Cardiac muscle cell (in vitro differentiated cells and primary cell): Measurements from ENCODE around the gene CRYZL1. TPM values are rescaled to one million over a fixed set of nuclear protein-coding genes. Genes with fewer than 3 reads are reported as not detected.

Source experiments
- DNase-seq, 2 donors: peaks; one replicate each; pipeline versions ENCODE4 v3.0.0 to v3.0.0-alpha.2; 2010 to 2017; ENCODE audit warnings: low read depth in 1 of 2, low spot score in 1 of 2
- H3K27ac ChIP-seq: fragments of 200-600 bp; sonication (generic); 2 replicates; pipeline ENCODE4 v1.5.1; 2016
- H3K27me3 ChIP-seq: fragments of 200-600 bp; sonication (generic); 2 replicates; pipeline ENCODE4 v1.6.0; 2016; ENCODE audit warnings: control low read depth
- H3K36me3 ChIP-seq: fragments of 200-600 bp; sonication (generic); 2 replicates; pipeline ENCODE4 v1.5.1; 2016; ENCODE audit warnings: control low read depth
- H3K4me1 ChIP-seq: fragments of 200-600 bp; sonication (generic); 2 replicates; pipeline ENCODE4 v1.8.1; 2017; ENCODE audit warnings: low read depth, mild to moderate bottlenecking, mixed run types
- H3K4me3 ChIP-seq: fragments of 200-600 bp; sonication (generic); 2 replicates; pipeline ENCODE4 v1.5.1; 2016; ENCODE audit warnings: mild to moderate bottlenecking
- H3K9me3 ChIP-seq: fragments of 200-600 bp; sonication (generic); 2 replicates; pipeline ENCODE4 v1.5.1; 2017; ENCODE audit warnings: low read depth, mild to moderate bottlenecking, control low read depth
- CTCF ChIP-seq: IDR thresholded peaks from 2 replicates; pipeline ENCODE4 v1.5.1; 2012; ENCODE audit warnings: low read depth, mild to moderate bottlenecking, low read length
- polyA plus RNA-seq: library from polyadenylated mRNA; unstranded; fragments of >200 nt; fragmentation: Nextera tagmentation; extraction: Ambion mirVana; gene quantifications from 2 replicates; pipeline ENCODE4 v1.2.1, GENCODE V29; 2016
- total RNA-seq: library from RNA; depleted of rRNA; stranded (reverse); fragments of >200 nt; gene quantifications from 2 replicates; pipeline ENCODE4 v1.2.3, GENCODE V29; 2016

The CRYZL1 gene
- total and polyA plus RNA-seq, 2 experiments from 2014 or later, result 58.1 to 58.3 TPM

GRCh38 chr21:33662046-33662445 is 20.5 kb upstream of the CRYZL1 start:
- Histone ChIP-seq H3K27me3 (no peaks in the 10 kb centered on the region), H3K27ac (peak overlapping the region; percentile 64), H3K36me3 (no peaks in the 10 kb centered on the region), H3K4me1 (peaks cover 10% of the 10 kb centered on the region), H3K9me3 (no peaks in the 10 kb centered on the region), H3K4me3 (no peak overlapping the region)
- no peak for TF ChIP-seq CTCF
- DNase-seq, result no peak

GRCh38 chr21:33661146-33661545 is 19.6 kb upstream of the CRYZL1 start:
- Histone ChIP-seq H3K9me3 (no peaks in the 10 kb centered on the region), H3K27ac (no peak overlapping the region), H3K27me3 (no peaks in the 10 kb centered on the region), H3K36me3 (no peaks in the 10 kb centered on the region), H3K4me1 (peaks cover 10% of the 10 kb centered on the region), H3K4me3 (no peak overlapping the region)
- TF ChIP-seq CTCF, result no peak
- no peak for DNase-seq

- Histone ChIP-seq H3K36me3 (no peaks in the 10 kb centered on the region), H3K27me3 (no peaks in the 10 kb centered on the region), H3K27ac (no peak overlapping the region), H3K4me1 (peaks cover 17% of the 10 kb centered on the region), H3K4me3 (no peak overlapping the region), H3K9me3 (no peaks in the 10 kb centered on the region)
- peak in 1 of 2 donors; percentile 62 for DNase-seq
- no peak for TF ChIP-seq CTCF
These were observed 18.9 kb upstream of the CRYZL1 start for GRCh38 chr21:33660406-33660805.

- Histone ChIP-seq H3K36me3 (no peaks in the 10 kb centered on the region), H3K4me3 (no peak overlapping the region), H3K27ac (peak overlapping the region; percentile 55), H3K4me1 (peaks cover 25% of the 10 kb centered on the region), H3K27me3 (no peaks in the 10 kb centered on the region), H3K9me3 (no peaks in the 10 kb centered on the region)
- DNase-seq, result no peak
- TF ChIP-seq CTCF, result no peak
These were observed 18.0 kb upstream of the CRYZL1 start for GRCh38 chr21:33659568-33659949.

GRCh38 chr21:33658919-33659567 is 17.5 kb upstream of the CRYZL1 start:
- H3K27ac ChIP-seq, result no peak overlapping the region
- H3K36me3 ChIP-seq, result no peaks in the 10 kb centered on the region
- H3K27me3 ChIP-seq, result no peaks in the 10 kb centered on the region
- no peak for DNase-seq
- no peak overlapping the region for H3K4me3 ChIP-seq
- peaks cover 29% of the 10 kb centered on the region for H3K4me1 ChIP-seq
- H3K9me3 ChIP-seq, result no peaks in the 10 kb centered on the region
- no peak for TF ChIP-seq CTCF
